Activated effector memory CD4-positive, alpha-beta T cell treated with anti-CD3 and anti-CD28 coated beads, Interleukin-2, amount 50 U/mL, for 16 hours (primary cell): ENCODE results near the gene MYO7A.

Experiments
- DNase-seq: peaks from one replicate; pipeline ENCODE4 v3.0.0-alpha.2; 2020

The MYO7A gene

DNA sequence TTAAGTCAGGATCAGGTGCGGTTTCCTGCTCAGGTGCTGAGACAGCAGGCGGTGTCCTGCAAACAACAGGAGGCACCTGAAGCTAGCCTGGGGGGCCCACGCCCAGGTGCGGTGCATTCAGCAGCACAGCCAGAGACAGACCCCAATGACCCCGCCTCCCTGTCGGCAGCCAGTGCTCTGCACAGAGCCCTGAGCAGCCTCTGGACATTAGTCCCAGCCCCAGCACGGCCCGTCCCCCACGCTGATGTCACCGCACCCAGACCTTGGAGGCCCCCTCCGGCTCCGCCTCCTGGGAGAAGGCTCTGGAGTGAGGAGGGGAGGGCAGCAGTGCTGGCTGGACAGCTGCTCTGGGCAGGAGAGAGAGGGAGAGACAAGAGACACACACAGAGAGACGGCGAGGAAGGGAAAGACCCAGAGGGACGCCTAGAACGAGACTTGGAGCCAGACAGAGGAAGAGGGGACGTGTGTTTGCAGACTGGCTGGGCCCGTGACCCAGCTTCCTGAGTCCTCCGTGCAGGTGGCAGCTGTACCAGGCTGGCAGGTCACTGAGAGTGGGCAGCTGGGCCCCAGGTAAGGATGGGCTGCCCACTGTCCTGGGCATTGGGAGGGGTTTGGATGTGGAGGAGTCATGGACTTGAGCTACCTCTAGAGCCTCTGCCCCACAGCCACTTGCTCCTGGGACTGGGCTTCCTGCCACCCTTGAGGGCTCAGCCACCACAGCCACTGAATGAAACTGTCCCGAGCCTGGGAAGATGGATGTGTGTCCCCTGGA lies at the start of gene MYO7A:
MYO7A (plus strand) TSS at position 327 of the 772 bp plus-strand sequence. CDS start 2,389 bp downstream, outside the sequence.
- no peak for DNase-seq

DNA sequence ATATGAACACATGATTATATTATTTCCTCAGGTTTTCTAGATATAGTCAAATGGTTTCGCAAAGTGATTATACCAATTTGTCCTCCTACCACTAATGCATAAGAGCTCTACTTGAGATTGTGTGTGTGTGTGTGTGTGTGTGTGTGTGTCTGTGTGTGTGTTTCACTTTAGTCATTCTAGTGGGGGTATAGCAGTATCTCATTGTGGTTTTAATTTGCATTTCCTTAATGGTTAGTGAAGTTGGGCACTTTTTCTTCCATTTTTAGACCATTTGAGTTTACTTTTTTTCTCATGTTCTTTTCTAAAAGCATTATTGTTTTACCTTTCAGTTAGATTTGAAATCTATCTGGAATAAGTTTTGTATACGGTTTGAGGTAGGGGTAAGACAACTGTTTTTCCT lies 48.4 kb upstream of the MYO7A start:
- DNase-seq, result no peak

DNA sequence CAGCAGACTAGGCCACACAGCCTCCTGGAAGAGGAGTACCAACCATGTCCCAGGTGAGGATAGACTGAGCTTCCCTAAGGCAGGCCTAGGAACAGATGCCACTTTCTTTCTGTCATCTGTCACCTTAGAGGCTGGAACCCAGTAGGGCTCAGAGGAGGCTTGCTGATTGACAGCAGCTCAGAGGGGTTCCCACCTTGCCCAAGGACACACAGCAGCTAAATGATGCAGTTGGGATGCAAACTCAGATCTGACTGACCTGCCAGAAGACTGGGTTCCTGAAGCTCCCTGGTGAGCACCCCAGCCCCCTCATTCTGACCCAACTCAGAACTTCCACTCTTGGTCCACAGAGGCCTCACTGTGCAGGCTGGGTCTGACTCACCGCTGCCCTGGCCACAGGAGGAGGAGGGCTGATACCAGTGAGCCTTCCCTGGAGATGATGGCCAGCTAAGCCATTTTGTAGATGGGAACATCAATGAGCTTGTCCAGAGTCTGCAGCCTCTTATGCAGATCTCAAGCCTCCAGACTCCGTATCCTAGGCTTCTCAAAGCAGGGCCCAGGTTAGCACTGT lies 47.3 kb upstream of the MYO7A start:
- peak; percentile 44 for DNase-seq

- peak; percentile 60 for DNase-seq
Measured at GRCh38 chr11:77081381-77081851, 46.6 kb upstream of the MYO7A start.

DNA sequence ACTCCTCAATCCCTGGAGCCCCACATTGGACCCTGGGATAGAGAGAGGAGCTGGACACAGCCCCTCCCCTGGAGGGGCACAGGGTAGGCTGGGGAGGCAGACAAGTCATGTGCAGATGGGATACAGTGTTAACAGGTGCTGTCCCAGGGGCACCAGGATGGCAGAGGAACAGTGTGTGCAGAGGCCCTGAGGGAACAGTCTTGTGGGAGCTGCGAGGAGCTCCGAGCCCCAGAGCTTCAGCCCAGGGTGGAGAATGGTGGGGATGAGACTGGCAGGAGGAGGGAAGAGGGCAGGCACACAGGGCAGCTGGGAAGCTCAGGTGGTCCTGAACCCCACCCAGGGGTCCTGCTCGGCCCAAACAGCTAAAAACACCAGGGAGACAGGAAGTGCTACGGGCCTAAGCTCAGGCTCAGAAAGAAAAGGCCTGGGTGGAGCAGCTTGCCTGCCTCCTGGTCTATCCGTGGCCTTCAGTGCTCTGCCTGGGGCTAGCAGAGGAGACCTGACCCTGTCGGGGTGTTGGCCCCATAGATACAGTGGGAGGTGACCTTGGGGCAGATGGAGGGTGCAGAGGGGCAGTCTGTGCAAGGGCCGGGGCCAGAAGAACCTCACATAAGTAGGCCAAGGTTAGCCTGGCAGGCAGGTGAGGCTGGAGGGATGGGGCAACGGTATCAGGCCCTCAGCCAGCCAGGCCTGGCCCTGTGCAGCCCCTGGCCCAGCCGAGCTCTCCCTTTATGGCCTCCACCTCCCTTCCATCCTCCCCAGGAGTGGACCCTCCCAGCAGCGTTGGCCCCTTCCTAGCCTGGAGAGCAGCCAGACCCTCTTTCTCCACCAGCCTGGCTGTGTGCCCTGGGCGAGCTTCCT lies 45.8 kb upstream of the MYO7A start:
- peak; percentile 60 for DNase-seq

- DNase-seq, result peak; percentile 76
Measured at GRCh38 chr11:77082838-77083565, 45.0 kb upstream of the MYO7A start.

DNA sequence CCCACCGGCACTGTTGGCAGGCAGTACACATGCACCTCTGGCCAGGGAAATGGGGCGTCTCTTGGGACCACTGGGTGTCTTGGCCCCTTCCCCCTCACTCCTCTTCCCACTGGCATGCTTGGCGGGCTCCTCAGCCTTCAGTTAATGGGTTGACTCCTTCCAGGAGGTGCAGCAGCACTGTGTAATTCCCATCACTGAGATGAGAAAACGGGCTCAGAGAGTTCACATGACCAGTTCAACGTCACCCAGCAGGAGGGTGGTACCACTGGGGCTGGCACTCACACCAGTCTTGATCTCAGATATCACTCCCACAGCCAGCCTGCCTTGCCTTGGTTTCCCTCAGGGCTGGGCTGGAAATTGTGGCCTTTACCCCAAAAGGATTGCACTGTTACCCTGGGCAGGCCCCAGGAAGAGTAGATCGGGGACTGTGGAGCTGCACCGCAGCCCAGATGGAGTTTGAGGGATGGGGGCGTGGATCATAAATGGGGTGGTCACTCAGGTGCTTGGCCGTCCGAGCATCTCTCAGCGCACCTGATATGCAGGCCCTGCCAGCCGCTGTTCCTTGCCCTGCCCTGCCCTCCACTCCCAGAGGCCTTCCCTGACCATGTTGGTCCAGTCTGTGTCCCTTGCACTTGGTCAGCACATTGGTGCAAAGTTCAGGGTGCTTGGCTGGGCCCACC lies 44.3 kb upstream of the MYO7A start:
- peak; percentile 58 for DNase-seq

- peak; percentile 47 for DNase-seq
Measured at GRCh38 chr11:77084581-77085191, 43.4 kb upstream of the MYO7A start.

GRCh38 chr11:77085652-77086051 lies 42.4 kb upstream of the MYO7A start:
- peak; percentile 53 for DNase-seq

DNA sequence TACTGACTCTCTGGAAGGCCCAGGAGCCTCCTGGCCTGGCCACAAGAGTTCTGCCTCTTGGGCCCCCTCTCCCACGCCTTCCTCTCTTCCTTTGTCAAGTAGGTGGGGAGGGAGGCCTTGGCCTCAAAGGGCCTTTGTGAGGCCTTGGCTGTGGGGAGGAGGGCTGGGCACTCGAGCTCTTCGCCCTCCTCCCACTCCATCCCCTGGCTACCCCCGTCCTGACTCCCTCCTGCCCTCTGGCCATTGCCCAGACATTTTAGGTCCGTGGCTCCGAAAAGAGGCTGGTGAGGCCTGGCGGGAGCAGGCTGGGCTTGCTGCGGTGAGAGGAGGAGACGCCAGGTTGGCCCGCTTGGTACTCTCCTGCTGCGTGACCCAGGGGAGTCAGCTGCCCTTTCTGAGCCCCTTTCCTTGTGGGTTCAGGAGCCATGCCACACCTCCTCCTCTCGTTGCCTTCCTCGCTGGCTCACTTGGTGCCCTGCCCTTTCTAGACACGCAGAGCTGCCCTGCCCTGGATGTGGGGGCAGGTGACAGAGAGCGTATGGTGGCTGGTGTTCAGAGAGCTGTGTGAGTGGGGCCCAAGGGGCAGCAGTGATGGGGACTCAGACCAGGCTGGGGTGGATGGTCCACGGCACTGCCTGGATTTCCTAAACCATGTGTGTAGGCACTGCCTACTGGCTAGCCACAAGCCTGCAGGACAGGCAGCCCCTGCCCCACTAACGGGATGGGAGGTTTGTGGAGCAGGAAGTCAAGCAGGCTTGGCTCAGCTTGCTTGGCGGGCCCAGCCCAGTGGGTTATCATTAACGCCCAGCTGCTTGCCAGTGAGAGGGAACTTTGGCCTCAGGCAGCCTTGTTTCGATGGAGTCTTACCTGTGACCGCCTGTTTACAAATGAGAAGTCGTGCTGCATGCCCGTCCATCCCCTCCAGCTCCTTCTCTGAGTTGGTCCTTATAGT lies 41.2 kb upstream of the MYO7A start:
- peak; percentile 33 for DNase-seq

DNA sequence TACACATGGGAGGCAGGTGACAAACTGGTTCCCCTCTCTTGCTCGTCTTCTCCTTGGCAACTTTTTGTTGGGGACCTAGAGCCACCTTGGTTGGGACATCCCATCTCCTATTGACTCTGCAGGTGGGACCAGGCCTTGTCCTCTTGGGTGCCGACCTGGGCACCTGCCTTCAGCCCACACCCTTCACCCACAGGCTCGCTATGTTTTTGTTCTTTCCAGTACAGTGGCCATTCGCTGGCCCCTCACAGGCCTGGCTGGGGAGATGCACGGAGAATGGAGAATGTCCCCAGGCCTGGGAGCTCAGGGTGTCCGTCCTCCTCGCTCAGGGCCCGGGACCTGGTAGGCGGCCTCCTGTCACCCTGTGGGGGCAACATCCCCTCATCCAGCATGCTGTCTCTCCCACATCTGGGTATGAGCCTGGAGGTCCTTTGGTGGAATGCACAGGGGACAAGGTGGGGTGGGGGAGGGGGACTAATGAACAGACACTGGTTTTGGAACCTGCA lies 40.3 kb upstream of the MYO7A start:
- no peak for DNase-seq

DNA sequence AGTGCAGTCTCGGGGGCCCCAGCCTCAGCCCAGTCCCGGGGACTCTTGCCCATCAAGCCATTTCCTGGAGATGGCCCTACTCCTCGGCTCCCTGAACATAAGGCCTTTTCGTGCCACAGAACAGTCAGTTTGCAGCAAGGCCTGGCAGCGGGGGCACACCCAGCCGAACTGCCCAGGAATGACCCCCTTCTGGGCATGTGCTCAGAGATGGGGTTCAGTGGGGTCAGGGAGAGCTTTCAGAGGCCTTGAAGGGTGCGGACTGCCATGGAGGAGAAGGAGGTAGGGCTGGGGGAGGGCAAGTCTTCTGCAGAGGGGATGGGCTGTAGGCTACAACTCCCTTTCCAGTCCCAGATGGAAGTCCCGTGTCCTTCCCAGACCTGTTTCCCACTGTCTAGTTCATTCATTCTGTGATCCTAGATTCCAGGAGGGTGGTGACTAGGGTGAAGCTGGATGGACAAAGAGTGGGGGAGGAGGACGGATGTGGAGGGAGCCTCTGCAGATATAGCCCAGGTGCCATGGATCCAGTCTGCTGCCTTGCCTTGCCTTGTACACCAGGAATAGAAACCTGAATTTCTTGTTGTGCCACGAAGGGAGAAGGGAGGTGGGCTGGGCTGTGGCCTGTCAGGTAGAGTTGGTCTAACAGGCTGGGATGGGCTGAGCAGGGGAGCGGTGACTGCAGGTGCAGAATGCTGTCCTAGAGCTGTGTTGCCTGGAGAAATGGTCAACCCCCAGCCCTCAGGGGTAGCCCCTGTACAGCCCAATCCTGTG lies 39.6 kb upstream of the MYO7A start:
- no peak for DNase-seq

DNA sequence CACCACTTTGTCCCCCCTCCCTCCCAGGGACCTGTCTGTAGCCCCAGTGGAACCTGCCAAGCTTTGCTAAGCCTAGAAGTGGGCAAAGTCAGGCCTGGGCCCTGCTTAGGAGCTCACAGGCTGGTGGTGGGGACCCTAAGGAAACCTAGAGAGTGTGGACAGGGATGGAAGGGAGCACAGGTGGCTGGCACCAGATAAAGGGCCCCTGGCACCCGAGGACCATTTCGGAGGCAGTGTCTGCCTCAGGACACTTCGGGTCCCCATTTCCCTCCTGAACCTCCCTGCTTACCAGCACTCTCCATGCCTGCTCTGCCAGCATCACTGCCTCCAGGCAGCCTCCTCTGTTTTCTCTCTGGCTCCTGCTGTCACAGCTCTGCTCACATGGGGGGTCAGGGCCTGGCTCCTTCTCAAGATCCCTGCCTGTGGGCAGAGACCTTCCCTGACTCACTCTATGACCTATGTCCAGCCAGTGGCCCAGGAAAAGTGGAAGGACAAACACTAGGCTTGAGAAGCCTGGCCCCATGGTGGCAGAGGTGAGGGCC lies 39.0 kb upstream of the MYO7A start:
- DNase-seq, result no peak

DNA sequence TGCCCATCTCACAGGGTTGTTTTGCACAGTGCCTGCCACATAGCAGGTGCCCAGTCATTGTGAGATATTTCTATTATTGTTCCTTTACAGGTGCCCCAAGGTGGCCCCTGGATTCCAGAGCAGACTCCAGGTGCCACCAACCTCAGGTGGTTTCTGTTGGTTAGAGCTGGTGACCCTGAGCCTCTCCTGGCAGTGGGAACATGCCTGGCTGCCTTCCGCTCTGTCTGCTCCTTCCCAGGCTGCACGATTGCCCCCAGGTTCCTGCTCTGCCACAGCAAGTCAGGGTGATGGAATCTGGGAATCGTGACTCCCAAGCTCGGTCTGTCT lies 38.0 kb upstream of the MYO7A start:
- DNase-seq, result no peak

GRCh38 chr11:77090373-77091111 lies 37.5 kb upstream of the MYO7A start:
- DNase-seq, result no peak

DNA sequence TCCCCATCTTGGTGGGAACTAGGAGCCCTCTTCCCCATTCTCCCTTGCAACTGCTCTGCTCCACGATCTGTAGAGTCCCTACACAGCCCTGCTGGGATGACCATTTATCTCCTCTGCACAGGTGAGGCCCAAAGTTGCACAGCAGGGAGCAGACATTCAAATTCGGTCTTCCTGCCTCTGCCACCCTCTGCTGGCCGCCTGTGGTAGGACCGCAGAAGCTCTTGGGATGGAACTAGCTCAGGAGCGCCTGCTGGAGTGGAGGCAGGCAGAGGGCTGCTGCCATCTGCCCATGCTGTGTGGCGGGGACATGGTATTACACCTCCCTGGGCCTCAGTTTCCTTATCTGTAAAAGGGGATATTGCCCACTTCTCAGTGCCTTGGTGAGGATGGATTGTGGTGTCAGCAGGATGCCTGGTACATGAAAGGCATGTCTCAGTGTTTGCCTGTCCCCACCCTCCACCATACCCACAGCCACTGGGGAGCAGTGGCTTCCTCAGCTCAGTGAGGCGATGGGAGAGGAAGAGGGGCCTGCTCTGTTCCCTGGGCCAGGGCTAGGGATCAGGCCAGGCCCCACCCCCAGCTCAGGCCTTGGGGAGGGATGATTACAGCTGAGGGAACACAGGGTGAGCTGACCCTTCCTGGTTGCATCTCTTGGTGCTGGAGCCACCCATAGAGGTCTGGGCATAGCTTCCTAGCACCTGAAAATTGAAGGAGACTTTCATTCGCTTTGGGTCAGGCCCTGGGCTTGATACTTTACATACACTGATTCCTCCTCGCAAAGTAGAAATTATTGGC lies 36.7 kb upstream of the MYO7A start:
- peak; percentile 91 for DNase-seq

DNA sequence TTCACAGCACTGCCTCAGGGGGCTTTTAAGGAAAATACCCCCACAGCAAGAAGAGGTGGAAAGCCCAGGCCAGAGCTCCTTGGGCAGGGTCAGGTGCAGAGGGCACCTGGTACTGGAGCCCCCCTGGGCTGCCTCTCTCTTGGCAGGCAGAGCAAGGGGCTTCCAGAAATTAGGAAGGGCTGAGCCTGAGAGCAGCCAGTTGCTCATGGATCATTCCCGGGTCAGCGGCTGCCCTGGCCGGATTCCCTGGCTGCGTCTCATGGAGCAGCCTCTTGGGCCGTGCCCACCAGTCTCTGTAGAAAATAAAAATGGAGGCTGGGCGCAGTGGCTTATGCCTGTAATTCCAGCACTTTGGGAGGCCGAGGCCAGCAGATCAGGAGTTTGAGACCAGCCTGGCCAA lies 35.7 kb upstream of the MYO7A start:
- DNase-seq, result no peak
